HG03342 (cell line): ENCODE results near the gene ENAH.
"Not testable (repeated sequence)": the region's sequence is repeated elsewhere in the genome, so short reads cannot be mapped to it uniquely, and the experiment has no call there.

Source experiments
- ATAC-seq: cut with Tn5 transposase; IDR thresholded peaks from one replicate; pipeline ENCODE4 v1.9.1; 2021; ENCODE audit warnings: mild to moderate bottlenecking, moderate library complexity; ENCODE audit not compliant: unreplicated experiment

Gene ENAH

DNA sequence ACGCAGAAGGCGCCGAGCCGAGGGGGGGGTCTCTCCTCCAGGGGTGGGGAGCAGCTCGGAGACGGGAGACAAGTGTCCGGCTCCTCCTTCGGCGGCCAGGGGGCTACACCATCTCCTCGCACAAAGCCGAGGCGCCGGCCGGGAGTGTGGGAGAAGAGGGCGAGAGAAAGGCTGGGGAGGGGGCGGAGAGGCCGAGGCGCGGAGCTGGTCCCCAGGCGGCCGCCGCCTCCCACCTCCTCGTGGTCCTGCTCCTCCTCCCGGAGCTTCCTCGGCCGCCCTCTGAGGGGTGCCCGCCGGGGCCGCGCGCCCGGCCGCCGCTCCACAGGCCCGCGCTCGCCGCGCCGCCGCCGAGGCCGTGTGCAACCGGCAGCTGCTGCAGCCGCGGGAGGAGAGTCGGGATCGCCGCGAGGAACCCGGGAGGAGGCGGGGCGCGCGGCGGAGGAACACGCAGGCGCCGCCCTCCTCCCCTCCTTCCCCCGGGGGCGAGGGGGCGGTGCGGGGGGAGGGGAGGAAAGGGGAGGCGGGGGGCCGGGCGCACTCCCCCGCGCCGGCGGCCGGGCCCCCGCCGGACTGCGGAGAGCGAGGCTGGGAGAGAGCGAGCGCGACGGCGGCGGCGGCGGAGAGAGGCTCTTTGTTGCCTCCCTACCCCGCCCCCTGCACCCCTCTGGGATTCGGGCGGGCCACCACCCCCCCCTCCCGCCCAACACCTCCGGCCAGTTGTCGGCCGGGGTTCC lies at the start of gene ENAH:
TSS of gene ENAH (minus strand) at position 395 of the 734 bp plus-strand sequence. CDS start 433 bp downstream, outside the sequence.
- ATAC-seq, result peak; percentile 60

DNA sequence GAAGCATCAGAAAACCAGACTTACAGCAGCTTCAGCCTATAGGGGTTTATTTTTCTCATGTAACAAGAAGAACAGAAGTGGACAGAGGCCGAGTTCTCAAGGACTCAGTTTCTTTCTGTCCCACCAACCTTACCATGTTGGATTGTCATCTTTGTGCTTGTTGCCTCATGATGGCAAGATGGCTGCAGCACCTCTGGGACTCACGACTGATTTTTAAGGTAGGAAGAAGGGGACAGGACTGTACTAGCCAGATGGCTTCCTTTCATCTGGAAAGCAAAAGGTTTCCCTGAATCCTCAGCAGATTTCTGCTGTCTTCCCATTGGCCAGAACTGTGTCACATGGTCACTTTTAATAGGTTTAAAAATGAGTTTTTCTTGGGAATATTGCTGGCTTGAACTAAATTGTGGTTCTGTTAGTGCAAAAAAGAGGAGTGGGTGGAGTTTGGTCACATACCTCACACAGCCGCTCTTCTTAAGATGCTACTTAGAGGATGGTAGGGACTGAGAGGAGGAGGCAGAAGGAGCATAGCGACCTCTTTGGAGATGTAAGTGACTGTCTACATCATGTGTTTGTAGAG lies 48.1 kb upstream of the ENAH start:
- no peak for ATAC-seq

DNA sequence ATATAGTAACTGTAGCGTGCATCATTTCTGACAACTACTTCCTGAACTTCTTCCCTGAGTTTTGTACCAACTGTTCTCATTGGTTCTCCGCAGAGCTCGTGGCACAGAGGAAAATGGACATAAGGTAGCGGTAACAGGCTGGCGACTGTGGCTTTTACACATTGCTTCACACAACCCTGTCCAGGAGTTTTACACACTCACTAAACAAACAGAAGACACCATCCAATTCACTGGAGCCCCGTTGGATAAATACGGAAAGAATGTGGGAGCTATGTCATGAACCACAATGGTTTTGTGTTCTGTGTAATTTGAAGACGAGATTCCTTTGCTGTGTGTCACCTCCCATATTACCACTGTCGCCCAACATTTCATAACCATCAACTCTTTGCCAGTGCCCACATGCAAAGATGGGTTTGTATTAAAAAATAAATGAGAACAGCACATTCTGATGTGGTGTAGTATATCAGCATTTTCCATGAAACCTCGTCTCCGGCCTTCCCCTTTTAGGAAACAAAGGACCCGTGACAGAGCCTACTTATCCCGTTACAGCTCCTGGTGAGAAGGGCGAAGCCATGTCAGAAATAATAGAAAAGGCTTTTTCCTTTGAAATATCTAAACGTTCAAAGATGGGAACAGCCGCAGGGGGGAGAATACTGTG lies 47.4 kb upstream of the ENAH start:
- ATAC-seq, result no peak

DNA sequence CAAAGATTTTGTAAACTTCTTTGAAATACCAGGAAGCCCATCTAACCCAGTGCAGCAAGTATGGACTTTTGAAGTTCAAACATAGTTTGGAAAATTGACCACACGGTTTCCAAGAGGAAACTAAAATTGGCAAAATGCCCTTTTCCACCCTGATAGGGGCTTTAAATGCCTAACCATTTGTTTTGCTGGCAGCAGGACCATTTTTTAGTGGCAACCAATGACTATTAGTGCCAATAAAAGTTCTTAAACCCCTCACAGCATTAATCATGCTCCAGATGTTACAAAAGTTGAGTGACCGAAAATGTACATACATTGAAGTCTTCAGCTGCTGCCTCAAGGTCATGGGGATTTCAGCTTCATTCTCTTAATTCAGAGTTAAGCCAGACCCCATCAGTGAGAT lies 46.4 kb upstream of the ENAH start:
- no peak for ATAC-seq

DNA sequence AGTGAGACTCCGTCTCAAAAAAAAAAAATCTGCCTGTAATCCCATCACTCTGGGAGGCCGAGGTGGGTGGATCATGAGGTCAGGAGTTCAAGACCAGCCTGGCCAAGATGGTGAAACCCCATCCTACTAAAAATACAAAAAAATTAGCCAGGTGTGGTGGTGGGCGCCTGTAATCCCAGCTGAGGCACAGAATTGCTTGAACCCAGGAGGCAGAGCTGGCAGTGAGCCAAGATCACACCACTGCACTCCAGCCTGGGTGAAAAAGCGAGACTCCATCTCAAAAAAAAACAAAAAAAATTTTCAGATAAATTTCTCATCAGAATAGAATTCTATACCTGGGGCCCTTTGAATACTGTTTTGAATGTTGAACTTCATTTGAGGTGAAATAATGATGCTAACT lies 45.3 kb upstream of the ENAH start:
- ATAC-seq, result not testable (repeated sequence)

DNA sequence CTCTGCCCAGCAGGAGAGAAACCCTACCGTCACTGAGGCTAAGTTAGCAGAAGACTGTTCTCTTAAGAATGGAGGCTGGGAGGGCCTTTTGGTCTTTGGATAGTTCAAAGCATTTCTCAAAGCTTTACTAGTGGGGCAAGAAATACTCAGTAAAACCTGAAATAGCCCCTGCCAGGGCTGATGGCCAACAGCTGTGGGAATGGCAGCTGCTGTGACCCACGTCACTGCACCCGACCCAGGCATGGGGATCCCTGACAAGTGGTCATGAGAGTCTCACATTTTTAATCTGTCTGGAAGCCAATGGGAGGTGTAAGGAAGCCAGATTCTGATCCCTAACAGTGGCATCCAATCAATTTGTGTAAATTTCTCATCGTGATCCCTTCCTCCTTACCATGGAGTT lies 44.5 kb upstream of the ENAH start:
- ATAC-seq, result no peak

DNA sequence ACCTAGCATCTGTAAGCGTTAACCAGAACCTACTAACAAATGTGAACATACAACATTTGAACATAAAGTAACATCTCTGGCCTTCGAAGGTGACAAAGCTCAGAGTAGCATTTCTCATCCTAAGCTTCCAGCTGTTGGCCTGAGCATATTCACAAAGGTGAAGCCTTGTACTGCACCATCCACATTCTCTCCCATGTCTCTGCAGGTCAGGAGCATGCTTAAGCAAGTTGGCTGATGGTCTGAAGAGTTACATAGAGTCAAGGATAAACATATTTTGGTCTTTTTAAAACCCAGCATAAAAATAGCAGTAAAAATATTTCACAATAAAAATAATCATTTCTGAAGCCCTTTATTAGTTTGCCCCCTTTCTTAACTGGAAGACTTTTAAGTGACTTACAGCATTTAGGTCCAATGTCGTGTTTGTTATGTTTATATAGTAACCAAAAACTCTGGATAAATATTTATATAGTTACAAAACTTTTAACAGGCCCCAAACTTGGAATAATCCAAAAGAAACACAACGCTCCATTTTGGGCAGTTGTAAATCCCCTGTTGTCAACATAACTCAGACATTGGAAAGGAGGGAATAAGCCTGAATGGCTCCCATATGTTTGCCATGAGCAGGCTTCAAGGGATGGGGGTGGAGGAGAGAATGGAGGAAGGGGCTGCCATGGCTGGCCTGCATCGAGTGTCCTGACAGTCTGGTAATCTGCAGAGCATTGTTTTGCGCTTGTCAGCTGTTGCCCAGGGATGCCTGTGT lies 42.8 kb upstream of the ENAH start:
- ATAC-seq, result no peak

DNA sequence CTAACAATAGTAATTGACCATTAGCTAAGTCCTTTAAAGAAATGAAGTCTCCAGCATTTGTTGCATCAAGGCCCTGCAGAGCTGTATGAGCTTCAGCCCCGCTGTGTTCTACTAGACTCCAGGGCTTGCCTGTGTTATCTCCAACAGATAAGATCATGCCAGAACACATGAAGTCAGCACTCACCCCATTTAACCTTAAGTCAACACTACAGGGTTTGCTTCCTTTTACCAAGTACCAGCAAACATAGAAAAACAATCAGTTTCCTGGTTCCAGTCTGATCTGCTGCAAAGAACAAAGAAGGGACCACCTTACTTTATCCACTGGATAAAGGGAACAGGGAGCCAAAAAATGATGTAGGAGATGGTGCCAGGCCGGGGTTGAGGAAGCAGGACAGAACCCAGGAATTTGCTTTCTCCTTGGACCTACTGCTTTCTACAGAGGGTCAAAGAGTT lies 41.3 kb upstream of the ENAH start:
- no peak for ATAC-seq

DNA sequence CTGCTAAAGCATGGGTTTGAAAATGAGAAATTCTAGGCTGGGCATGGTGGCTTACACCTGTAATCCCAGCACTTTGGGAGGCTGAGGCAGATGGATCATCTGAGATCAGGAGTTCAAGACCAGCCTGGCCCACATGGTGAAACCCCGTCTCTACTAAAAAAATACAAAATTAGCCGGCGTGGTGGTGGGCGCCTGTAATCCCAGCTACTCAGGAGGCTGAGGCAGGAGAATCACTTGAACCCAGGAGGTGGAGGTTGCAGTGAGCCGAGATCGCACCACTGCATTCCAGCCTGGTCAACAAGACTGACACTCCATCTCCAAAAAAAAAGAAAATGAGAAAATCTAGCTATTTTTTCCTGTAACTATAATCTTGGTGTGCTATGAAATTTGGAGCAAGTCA lies 40.8 kb upstream of the ENAH start:
- not testable (repeated sequence) for ATAC-seq

DNA sequence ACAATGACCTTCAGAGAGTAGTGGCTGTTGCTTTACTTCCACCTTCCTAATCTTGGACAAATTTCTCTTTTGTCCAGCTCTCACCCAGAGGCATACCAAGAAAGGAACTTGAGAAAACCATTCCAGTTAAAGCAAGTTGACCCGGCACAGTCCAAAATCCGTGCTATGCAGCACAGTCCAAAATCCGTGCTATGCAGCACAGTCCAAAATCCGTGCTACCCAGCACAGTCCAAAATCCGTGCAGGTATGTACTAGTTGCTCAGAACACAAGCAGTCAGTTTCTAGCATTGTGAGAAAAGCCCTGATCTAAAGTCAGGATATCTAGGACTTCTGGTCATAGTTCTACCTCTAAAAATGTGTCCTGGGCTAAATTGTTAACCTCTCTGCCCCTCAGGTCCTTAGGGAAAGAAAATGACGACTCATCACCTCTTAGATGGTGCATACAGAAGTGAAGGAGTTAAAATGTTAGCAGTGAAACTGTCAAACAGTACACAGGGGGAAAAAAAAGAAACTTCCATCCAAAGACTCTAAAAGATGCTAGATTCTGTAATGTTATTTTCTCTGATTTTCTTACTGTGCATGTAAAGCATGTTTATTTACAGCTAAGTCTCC lies 40.3 kb upstream of the ENAH start:
- ATAC-seq, result no peak

DNA sequence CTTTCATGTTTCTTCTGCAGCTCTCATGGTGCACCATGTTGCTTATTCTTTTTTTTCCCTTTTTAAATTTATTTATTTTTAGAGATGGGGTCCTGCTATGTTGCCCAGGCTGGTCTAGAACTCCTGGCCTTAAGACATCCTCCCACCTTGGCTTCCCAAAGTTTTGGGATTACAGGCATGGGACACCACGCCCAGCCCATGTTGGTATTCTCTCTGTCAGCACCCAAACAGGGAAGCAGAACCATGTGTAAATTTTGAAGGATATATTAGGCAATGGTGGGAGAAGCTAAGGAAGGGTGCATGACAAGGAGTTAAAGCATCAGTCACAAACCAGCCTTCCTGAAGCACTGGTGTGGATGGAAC lies 39.6 kb upstream of the ENAH start:
- ATAC-seq, result no peak

DNA sequence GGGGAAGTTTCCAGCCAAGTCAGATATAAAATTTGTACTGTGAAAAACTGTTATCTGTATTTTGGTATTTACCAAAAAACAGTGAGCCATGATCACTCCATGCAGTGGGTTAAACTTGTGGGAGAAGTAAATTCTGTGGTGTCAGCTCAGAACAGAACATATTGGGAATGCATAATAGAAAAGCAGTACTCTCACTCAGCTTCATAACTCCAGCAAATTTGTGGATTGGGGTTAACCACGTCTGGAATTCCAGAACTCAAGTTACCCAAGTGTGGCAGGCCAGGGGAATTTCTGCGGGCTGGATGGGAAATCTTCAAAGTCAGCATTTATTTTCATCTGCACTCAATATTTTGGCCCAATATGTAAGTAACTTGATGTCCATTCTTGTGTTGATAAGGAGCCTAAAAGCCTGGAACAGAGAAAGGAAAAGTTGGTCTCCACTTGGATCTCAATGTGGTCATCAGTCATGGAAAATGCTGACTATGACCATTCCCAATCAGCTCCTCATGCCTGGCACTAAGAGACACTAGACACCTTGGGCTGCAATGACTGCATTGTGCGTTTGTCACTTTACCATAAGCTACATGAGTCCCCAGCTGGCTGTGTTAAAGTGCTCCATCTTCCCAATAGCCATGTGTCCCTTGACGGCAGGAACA lies 39.1 kb upstream of the ENAH start:
- no peak for ATAC-seq

DNA sequence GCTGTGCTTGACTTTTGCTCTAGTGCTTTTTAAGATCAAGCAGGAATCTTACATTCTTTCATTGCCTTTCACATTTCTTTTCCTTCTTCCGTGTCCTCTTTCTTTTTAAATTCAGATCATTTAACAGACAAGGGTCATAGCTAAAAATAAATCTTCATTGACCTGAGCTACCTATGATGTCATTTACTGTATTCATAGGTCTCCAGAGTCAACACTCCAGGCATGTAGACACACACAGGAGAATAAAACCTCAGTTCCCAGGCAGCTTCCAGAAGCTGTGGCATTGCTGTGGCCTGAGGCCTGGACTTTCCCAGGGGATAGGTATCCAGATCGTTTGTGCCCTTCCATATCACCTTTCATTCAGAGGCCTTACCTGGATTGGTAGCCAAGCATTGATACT lies 38.5 kb upstream of the ENAH start:
- no peak for ATAC-seq

DNA sequence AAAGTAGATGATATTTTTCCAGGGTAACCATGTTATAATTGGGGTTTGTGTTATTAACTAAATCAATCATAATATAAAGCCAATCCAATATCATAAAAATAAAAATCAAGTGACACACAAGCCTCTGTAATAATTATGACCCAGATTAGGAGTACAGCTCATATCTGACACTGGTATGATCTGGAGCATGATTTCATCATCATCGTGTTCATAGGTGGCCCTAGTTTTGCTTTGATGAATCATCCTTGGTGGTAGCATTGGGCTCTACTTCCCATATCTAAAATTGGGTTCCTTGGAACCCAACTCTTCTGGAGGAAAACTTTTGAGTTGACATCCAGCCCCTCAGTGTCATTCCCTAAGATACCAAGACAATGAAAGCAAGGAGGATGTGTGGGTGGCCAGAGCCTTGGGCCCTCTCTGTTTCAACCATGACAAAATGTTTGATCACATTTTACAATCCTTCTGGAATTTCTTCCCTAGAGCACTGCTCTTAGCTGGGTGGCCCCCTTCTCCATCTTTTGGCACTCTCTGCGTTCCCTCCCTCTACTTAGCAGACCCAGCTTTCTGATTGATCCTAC lies 37.0 kb upstream of the ENAH start:
- ATAC-seq, result no peak

DNA sequence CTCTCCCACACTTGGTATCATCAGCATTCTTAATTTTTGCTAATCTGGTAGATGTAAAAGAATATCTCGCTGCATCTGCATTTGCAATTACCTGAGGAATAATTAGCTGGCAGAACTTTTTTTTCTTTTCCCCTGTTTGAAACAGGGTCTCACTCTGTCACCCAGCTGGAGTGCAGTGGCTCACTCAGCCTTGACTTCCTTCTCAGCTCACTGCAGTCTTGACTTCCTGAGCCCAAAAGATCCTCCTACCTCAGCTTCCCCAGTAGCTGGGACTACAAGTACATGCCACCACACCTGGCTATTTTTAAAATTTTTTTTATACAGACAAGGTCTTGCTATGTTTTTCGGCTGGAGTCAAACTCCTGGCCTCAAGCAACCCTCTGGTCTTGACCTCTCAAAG lies 35.4 kb upstream of the ENAH start:
- no peak for ATAC-seq

DNA sequence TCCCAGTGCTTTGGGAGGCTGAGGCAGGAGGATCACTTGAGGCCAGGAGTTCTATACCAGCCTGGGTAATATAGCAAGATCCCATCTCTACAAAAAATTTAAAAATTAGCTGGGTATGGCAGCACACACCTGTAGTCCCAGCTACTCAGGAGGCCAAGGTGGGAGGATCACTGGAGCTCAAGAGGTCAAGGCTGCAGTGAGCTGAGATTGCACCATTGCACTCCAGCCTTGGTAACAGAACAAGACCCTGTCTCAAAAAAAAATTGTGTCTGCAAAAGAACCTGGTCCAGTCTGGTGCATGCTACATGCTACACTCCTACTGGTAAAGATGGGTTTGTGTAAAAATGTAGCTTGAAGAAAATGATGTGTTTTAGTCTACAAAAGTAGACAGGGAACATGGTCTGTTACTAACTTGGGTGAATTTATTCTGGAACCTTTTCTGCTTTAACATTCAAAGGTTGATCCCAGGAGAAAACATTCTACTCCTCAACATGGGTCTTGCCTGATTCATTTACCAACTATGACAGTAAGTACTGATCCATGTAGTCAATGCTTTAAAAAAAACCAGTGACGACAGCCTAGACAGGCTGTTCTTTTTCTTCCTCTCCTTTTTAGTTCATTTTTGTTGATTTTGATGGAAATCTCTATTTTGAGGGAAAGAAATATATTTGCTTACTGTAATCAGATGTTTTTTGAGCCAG lies 32.7 kb upstream of the ENAH start:
- ATAC-seq, result no peak

DNA sequence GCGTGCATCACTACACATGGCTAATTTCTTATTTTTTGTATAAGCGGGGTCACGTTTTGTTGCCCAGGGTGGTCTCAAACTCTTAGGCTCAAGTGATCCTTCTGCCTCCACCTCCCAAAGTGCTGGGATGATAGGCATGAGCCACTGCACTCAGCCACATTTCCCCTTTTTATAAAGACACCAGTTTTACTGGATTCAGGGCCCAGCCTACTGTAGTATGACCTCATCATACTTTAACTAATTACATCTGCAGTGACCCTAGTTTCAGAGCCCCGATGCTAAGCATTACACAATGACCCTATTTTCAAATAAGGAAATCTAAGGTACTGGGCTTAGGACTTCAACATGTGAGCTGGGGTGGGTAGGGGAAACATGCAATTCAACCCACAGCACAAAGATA lies 31.8 kb upstream of the ENAH start:
- ATAC-seq, result no peak

DNA sequence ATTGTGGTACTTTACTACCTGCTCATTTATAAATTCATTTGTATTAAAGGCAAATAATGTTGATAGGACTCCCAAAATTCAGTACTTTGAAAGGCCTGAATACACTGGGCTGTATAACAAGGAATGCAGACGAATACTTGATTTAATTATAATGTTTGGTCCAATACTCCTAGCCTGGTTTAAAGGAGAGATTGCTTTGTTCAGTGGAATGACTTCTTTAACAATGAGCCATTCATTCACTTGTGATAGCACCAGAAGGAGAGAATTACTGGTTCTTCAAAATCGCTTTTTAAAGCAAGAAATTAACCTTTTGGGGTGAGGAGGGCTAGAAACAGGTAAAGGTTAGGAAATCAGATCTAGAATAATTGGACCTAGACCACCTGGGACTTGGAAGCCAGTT lies 28.3 kb upstream of the ENAH start:
- no peak for ATAC-seq

DNA sequence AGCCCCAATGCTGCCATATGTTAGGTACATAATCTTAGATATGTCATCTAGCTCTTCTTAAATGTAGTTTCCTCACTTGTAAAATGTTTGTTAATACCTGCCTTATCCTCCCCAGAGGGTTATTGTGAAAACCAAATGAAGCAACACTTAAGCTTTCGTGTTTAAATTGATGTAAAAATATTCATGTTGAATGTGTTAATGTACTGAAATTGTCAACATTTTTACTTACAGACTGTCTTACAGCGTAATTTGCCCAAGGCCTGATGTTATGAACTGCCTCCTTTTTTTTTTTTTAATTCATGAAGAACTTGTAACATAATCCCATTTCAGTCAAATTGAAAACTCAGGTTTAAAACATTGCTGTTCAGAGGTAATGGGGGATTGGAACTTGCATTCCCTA lies 25.6 kb upstream of the ENAH start:
- ATAC-seq, result no peak
